SU-DHL-6 (cell line): Measurements from ENCODE around the gene TMA7.

Experiments
- H2AFZ ChIP-seq: fragments of 200-600 bp; sonication (generic); 2 replicates; pipeline ENCODE4 v1.6.1; 2014; ENCODE audit warnings: low read depth, mild to moderate bottlenecking, moderate library complexity, mixed read lengths, antibody characterized with exemption, low read length; ENCODE audit not compliant: severe bottlenecking
- H3F3A ChIP-seq: fragments of 200-600 bp; shearing (Covaris generic); 2 replicates; pipeline ENCODE4 v1.6.0; 2016; ENCODE audit warnings: antibody characterized with exemption, mild to moderate bottlenecking; ENCODE audit not compliant: insufficient read depth
- H3K27ac ChIP-seq: fragments of 200-600 bp; sonication (generic); 2 replicates; pipeline ENCODE4 v1.5.1; 2016; ENCODE audit warnings: low read depth, mild to moderate bottlenecking, low read length, moderate library complexity, mixed read lengths
- H3K27me3 ChIP-seq: fragments of 200-600 bp; sonication (generic), shearing (Covaris generic); 2 replicates; pipeline ENCODE4 v1.6.0; 2014; ENCODE audit warnings: mild to moderate bottlenecking, low read length
- H3K36me3 ChIP-seq: fragments of 200-600 bp; sonication (generic); 2 replicates; pipeline ENCODE4 v1.6.1; 2014; ENCODE audit warnings: mild to moderate bottlenecking, low read length, mixed read lengths
- H3K4me2 ChIP-seq: fragments of 300-600, 200-600 bp; shearing (Covaris generic), sonication (generic); 2 replicates; pipeline ENCODE4 v1.6.0; 2014; ENCODE audit warnings: low read length, low read depth, mild to moderate bottlenecking; ENCODE audit not compliant: poor library complexity, severe bottlenecking
- H3K4me3 ChIP-seq: fragments of 200-600 bp; sonication (generic); 2 replicates; pipeline ENCODE4 v1.5.1; 2014; ENCODE audit warnings: antibody characterized with exemption, low read length, mild to moderate bottlenecking, mixed read lengths; ENCODE audit not compliant: insufficient read depth, poor library complexity, severe bottlenecking
- H3K79me2 ChIP-seq: fragments of 200-600 bp; sonication (generic); 2 replicates; pipeline ENCODE4 v1.6.1; 2014; ENCODE audit warnings: mild to moderate bottlenecking, low read length, moderate library complexity; ENCODE audit not compliant: insufficient read depth
- H3K9ac ChIP-seq: fragments of 200-600 bp; sonication (generic); 2 replicates; pipeline ENCODE4 v1.7.0; 2014; ENCODE audit warnings: mild to moderate bottlenecking, low read length
- H3K9me2 ChIP-seq: fragments of 200-600 bp; sonication (generic); replicated peaks from 2 replicates; pipeline ENCODE4 v1.6.1; 2014; ENCODE audit warnings: low read length; ENCODE audit not compliant: insufficient read depth
- H3K9me3 ChIP-seq: fragments of 200-600 bp; sonication (generic); 2 replicates; pipeline ENCODE4 v1.6.1; 2014; ENCODE audit warnings: low read length, mixed read lengths; ENCODE audit not compliant: insufficient read depth
- H4K20me1 ChIP-seq: fragments of 200-600 bp; sonication (generic); 2 replicates; pipeline ENCODE4 v1.6.1; 2014; ENCODE audit warnings: low read depth, mild to moderate bottlenecking, antibody characterized with exemption, low read length, moderate library complexity, mixed read lengths
- CTCF ChIP-seq: fragments of 200-600 bp; sonication (generic); IDR thresholded peaks from one replicate; pipeline ENCODE4 v1.5.1; 2017; ENCODE audit warnings: antibody characterized with exemption, mild to moderate bottlenecking, low read length, moderate library complexity; ENCODE audit not compliant: insufficient read depth, poor library complexity, severe bottlenecking
- EZH2phosphoT487 ChIP-seq: fragments of 200-600 bp; sonication (generic), shearing (Covaris generic); conservative IDR thresholded peaks from 2 replicates; pipeline ENCODE4 v1.6.1; 2018; ENCODE audit warnings: mild to moderate bottlenecking, antibody characterized with exemption, low read length, moderate library complexity, mixed read lengths

TMA7 gene

GRCh38 chr3:48441940-48442339, 1.9 kb downstream of the TMA7 start:
- Histone ChIP-seq H3K9ac (peak overlapping the region; percentile 91), H3K9me3 (no peaks in the 10 kb centered on the region), H3K27me3 (no peaks in the 10 kb centered on the region), H3K4me3 (no peak overlapping the region), H2AFZ (no peak overlapping the region), H4K20me1 (no peaks in the 10 kb centered on the region), H3K9me2 (no peaks in the 10 kb centered on the region), H3K4me2 (peak overlapping the region; percentile 70), H3K79me2 (peaks cover 32% of the 10 kb centered on the region), H3K27ac (no peak overlapping the region), H3F3A (peaks cover 46% of the 10 kb centered on the region), H3K36me3 (0 out of 2 replicates have a peak, but pooled peaks cover 5% of the 10 kb centered on the region)
- no peak for TF ChIP-seq CTCF
- no peak for TF ChIP-seq EZH2phosphoT487

- TF ChIP-seq EZH2phosphoT487, result no peak
- Histone ChIP-seq H3K27me3 (no peaks in the 10 kb centered on the region), H3K27ac (no peak overlapping the region), H4K20me1 (no peaks in the 10 kb centered on the region), H2AFZ (no peak overlapping the region), H3F3A (peaks cover 34% of the 10 kb centered on the region), H3K36me3 (0 out of 2 replicates have a peak, but pooled peaks cover 5% of the 10 kb centered on the region), H3K4me3 (no peak overlapping the region), H3K9me3 (no peaks in the 10 kb centered on the region), H3K9me2 (no peaks in the 10 kb centered on the region), H3K79me2 (peaks cover 33% of the 10 kb centered on the region), H3K9ac (0 out of 2 replicates have a peak overlapping the region, but pooled peaks have one; percentile 85), H3K4me2 (peak overlapping the region; percentile 87)
Observed at GRCh38 chr3:48445277-48445882, 5.3 kb downstream of the TMA7 start.

GRCh38 chr3:48446043-48446424, 6.0 kb downstream of the TMA7 start:
- no peak overlapping the region; the same call in 1 of the 2 replicates for H3K27ac ChIP-seq
- TF ChIP-seq CTCF (no peak), EZH2phosphoT487 (no peak)

More at GRCh38 chr3:48446043-48446424, 6.0 kb downstream of the TMA7 start:
- Histone ChIP-seq H4K20me1 (no peaks in the 10 kb centered on the region), H3K9ac (peak overlapping the region; percentile 85), H3K27me3 (no peaks in the 10 kb centered on the region), H3F3A (peaks cover 34% of the 10 kb centered on the region), H3K4me2 (peak overlapping the region; percentile 87), H3K9me2 (no peaks in the 10 kb centered on the region), H2AFZ (peak overlapping the region; percentile 71), H3K79me2 (peaks cover 27% of the 10 kb centered on the region), H3K36me3 (0 out of 2 replicates have a peak, but pooled peaks cover 5% of the 10 kb centered on the region), H3K4me3 (peak overlapping the region; percentile 93), H3K9me3 (no peaks in the 10 kb centered on the region)
